HG02642 (cell line): Measurements from ENCODE around the gene C4BPB.
"Not testable (repeated sequence)": the region's sequence is repeated elsewhere in the genome, so short reads cannot be mapped to it uniquely, and the experiment has no call there.

Experiments
- ATAC-seq: cut with Tn5 transposase; IDR thresholded peaks from one replicate; pipeline ENCODE4 v1.9.1; 2021; ENCODE audit warnings: mild to moderate bottlenecking; ENCODE audit not compliant: unreplicated experiment, poor library complexity

The C4BPB gene

DNA sequence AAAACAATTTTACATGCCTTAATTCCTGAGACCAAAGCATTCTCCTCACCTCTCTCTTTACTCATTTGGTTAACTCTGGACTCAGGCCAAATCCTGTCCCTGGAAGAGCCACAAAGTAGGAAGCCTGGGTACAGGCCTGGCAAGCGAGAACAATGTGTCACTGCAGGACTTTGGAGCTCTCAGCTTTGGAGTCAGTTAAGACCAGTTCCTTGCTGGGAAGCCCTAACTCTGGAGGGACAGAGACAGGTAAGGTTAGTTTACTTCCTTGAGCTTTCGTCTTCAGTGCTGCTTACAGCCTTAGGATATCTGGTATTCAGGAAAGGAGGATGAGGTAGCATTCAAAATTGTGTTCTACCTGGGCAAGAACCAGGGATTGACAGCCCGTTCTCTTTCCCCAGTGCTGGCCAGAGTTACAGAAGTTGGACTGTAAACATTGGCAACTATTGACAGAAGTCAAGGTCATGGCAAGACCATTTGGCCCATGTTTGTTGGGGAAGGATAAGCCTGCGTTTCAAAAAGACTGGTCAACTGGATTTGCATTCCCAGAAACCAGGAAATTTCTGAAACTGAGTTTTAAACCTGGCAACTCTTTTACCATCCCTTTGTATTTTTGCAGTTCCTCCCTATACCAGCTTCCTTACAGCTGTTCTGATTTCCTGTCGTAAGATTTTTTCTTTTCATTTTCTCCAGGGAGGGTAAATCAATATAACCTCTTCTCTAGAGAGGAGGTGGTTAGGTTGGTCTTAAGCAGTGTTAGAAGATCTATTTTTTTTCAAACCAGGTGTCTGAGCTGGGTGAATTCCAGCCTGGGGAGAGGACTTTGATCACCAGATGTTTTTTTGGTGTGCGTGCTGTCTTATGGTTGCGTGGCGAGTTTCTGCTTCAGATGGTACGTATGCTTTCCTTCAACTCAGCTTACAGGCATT, at the start of gene C4BPB:
Gene C4BPB, plus strand, starts transcription at position 160 of the 926 bp plus-strand sequence. Its CDS starts 672 bp downstream, at position 832.
- ATAC-seq = no peak

- ATAC-seq = no peak
These were observed 49.1 kb upstream of the C4BPB start for GRCh38 chr1:207039380-207040180.

DNA sequence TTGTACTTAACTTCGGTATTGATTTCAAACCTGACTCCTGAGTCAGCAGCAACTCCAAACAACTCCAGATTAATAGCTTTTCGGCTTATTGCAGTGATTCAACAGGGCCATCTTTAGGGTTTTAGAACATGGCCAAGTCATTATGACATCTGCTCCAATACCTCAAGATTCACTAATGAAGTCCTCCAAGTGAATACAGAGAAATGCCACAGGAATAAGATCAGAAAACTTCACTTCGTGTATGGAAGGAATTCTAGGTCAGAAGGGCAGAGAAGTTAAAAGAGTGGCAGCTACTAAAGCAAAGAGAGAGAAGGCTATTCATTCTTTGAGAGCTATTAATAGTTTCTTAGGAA, 48.5 kb upstream of the C4BPB start:
- no peak for ATAC-seq

DNA sequence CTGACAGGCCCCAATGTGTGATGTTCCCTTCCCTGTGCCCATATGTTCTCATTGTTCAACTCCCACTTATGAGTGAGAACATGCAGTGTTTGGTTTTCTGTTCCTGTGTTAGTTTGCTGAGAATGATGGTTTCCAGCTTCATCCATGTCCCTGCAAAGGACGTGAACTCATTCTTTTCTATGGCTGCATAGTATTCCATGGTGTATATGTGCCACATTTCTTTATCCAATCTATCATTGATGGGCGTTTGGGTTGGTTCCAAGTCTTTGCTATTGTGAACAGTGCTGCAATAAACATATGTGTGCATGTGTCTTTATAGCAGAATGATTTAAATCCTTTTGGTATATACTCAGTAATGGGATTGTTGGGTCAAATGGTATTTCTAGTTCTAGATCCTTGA, 47.3 kb upstream of the C4BPB start:
- ATAC-seq = not testable (repeated sequence)

DNA sequence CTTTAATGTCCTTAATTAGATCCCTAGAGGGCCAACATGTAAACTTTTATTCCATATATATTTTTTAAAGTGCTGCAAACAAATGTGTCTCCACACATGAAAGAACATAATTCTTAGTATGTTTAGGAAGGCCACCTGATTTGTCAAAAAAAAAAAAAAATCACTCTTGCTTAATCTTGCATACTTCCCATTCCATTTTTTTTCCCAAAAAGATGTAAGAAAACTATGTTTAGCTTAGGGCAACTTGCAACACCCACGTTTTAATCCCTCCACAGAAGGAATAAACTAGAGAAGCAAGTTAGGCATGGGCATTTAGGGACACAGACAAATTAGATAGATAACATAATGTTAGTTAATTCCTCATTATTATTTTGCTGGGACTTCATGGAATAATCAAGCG, 43.2 kb upstream of the C4BPB start:
- ATAC-seq = no peak

- no peak for ATAC-seq
These were observed 41.2 kb upstream of the C4BPB start for GRCh38 chr1:207047505-207047904.

GRCh38 chr1:207048041-207048440, 40.6 kb upstream of the C4BPB start:
- no peak for ATAC-seq

DNA sequence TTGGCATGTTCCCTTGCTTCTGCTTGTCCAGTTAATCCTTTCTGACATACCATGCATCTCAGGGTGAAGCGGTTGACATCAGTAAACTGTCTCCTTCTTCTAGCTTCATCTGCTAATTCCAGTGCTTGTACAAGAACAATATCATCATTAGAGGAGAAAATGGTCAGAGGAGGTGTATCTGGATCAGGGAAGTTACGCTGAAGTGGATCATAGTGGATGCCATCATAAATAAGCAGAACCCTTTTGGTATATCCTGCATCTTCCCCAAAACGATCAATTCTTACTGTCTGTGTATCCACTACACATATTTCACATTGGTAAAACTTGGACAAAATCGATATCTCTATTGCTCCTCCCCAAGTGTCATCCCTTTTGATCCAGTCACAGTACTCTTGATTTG, 39.6 kb upstream of the C4BPB start:
- no peak for ATAC-seq

- ATAC-seq = no peak
These were observed 39.1 kb upstream of the C4BPB start for GRCh38 chr1:207049514-207049913.

DNA sequence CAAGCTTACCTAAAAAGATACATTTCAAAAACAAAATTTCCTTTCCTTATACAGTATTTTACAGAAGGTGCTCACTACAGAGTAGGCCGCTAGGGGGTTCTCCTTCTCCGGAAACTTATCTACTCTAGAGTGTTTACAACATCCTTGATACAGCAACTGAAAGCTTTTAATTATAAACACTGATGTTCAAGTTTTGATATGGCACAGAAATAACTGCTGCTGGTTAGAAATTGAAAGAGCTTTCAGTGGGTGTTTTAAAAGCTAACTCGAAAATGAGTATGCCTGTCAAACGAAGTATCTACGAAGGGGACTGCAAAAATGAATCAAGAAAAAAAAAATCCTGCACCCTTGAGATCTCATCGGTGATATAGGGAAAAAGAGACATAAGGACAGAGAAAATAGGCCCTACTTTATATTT, 38.7 kb upstream of the C4BPB start:
- peak; percentile 37 for ATAC-seq

- peak; percentile 57 for ATAC-seq
These were observed 38.0 kb upstream of the C4BPB start for GRCh38 chr1:207050480-207051190.

DNA sequence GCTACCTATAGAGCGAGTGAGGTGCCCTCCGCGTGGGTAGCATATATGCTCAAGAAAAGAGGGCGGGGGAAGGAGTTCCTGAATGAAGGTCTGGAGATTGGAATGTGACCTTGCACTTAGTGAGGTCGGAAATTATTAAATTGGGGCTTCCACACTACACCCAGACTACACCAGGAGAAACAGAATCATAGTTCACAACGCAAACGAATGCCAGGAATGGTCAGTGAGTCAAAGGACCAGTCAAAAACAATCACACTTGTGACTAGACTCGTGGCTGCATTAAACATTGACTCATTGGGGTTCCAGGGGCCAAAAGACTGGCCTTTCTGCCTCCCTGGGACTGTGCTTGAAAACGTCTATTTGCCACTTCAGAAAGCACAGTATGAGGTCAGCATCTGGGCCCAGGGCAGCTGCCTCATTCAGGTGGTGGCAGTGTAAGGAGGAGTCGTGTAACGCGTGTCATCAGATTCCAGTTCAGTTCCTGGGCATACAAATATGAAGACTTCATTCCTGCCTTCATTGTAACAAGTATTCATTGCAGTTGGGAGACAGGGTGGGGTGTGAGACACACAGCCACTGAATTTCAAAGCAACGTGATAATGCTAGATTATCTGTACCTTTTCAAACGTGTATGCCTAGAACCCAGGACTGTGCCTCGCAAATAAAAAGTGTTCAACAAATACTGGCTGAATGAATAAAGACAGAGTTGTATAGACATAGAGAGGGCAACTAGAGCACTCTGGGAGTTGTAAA, 37.3 kb upstream of the C4BPB start, which contains the start of gene YOD1:
Gene YOD1, minus strand, starts transcription at position 18 of the 753 bp plus-strand sequence. CDS start 178 bp downstream, outside the sequence.
- no peak for ATAC-seq

DNA sequence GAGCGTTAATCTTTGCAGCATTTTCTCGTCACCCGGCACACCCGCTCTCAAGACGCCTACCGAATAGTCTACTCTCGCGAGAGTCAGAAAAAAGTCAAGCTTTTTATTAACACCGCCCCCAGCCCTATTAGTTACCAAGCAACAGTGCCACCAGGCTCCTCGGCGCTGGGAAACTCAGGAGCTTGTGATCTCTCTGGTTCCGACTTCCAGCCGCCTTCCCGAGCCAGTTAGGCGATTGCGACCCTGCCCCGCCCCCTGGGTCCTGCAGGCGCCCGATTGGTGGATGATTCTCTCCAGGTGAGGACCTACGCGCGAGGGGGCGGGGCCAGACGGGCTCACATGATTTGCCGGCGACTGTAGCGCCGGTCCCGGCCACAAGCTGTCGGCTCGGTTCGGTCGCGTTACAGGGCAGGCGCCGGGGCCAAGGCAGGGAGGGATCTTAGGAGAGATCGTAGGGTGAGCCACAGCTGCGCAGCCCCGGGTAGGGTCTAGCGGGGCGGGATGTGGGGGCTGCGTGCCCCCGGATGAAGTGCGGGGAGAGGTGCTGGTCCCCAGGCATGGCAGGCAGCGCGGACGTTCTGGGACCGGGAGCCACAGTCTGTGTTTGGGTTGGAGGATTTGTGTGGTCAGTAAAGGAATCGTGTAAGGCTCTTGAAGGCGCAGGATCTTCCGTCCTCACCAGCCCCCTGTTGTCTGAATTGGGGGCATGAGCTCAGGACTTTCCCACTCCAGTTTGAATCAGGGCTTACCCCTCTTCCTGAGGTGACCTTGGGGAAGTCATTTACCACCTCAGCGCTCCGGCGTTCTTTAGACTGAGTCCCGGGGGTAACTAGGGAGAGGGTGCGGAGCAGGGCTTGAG, 35.5 kb upstream of the C4BPB start, which contains the start of gene PFKFB2:
Gene PFKFB2, plus strand, starts transcription at position 365 of the 859 bp plus-strand sequence. CDS start 1,443 bp downstream, outside the sequence.
- peak; percentile 79 for ATAC-seq

GRCh38 chr1:207054491-207054890, 34.2 kb upstream of the C4BPB start:
- ATAC-seq = no peak

DNA sequence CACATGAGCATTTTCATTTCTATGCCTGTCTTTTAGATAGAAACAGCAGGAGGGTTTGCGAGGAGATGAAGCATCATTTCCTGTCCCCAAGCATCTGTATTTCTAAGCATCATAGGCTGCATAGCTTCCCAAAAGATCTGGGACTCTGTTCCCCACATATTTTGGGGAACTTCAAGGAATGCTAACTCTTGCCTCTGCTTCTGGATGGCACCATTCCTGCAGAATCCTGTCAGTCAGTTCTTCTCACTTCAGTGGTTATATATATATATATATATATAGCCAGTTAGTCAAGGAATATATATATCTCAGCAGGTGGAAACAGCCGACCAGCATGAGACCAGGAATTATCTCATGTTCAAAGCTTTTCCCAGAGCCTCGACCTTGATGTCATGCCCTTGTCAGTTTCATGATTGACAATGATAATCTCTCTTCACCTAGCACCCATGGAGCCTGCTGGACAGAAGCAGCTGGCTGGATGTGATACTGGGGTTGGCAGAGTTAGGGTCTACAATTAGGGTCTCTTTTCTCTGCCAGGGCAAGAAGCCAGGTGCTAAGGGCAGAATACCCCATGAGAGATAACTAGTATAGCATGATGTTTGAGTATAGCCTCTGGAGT, 33.2 kb upstream of the C4BPB start:
- ATAC-seq = no peak

GRCh38 chr1:207056673-207057072, 32.0 kb upstream of the C4BPB start:
- ATAC-seq = no peak

GRCh38 chr1:207058252-207058651, 30.4 kb upstream of the C4BPB start:
- no peak for ATAC-seq
